OCI-LY7 (cell line): Measurements from ENCODE around the gene RMI1.

Experiments used
- CTCF ChIP-seq: fragments of 200-600 bp; sonication (generic); conservative IDR thresholded peaks from 2 replicates; pipeline ENCODE4 v1.5.1; 2014; ENCODE audit warnings: mild to moderate bottlenecking, antibody characterized with exemption, low read length, moderate library complexity, mixed read lengths
- EZH2phosphoT487 ChIP-seq: fragments of 200-600 bp; sonication (generic); IDR thresholded peaks from 2 replicates; pipeline ENCODE4 v1.6.1; 2018; ENCODE audit warnings: low read depth, borderline replicate concordance, mild to moderate bottlenecking, mixed run types, antibody characterized with exemption, low read length, moderate library complexity, mixed read lengths

GRCh38 chr9:84002344-84002743, 21.7 kb downstream of the RMI1 start:
- no peak for TF ChIP-seq CTCF
- no peak for TF ChIP-seq EZH2phosphoT487
